NCI-H526 (cell line): ENCODE measurements around the gene JAK1.
A peak's percentile ranks its signal among the peaks of the same experiment; 100 is the strongest.
"Not testable (repeated sequence)": the region's sequence is repeated elsewhere in the genome, so short reads cannot be mapped to it uniquely, and the experiment has no call there.

Experiments
- DNase-seq, 2 experiments: peaks; one replicate each; lab custom pipeline; 2025; lab: John Stamatoyannopoulos, UW

The JAK1 gene

GRCh38 chr1:64966158-64966971, at the start of gene JAK1:
Gene JAK1 (minus strand): TSS chr1:64966549. CDS start chr1:64886264, 80,285 bp downstream.
- DNase-seq = peak; percentile 70 to 94

GRCh38 chr1:65014321-65014720, 48.0 kb upstream of the JAK1 start:
- no peak for DNase-seq

- DNase-seq = no peak
Observed at GRCh38 chr1:65011983-65012382, 45.6 kb upstream of the JAK1 start.

GRCh38 chr1:65009724-65010420, 43.5 kb upstream of the JAK1 start:
- DNase-seq = no peak

- DNase-seq = no peak
Observed at GRCh38 chr1:65009176-65009575, 42.8 kb upstream of the JAK1 start.

- DNase-seq = no peak
Observed at GRCh38 chr1:65006806-65007205, 40.5 kb upstream of the JAK1 start.

- peak in 1 of 2 experiments; percentile 26 for DNase-seq
Observed at GRCh38 chr1:65003316-65003664, 36.9 kb upstream of the JAK1 start.

- DNase-seq = peak; percentile 40 to 88
Observed at GRCh38 chr1:65002508-65003315, 36.4 kb upstream of the JAK1 start.

- peak in 1 of 2 experiments; percentile 36 for DNase-seq
Observed at GRCh38 chr1:65002156-65002507, 35.8 kb upstream of the JAK1 start.

GRCh38 chr1:65001231-65001792, 35.0 kb upstream of the JAK1 start:
- DNase-seq = no peak

GRCh38 chr1:64998425-64998948, 32.1 kb upstream of the JAK1 start:
- DNase-seq = not testable (repeated sequence)

- no peak for DNase-seq
Observed at GRCh38 chr1:64996541-64997257, 30.4 kb upstream of the JAK1 start.

GRCh38 chr1:64995316-64995715, 29.0 kb upstream of the JAK1 start:
- DNase-seq = no peak

- DNase-seq = peak in 1 of 2 experiments; percentile 3
Observed at GRCh38 chr1:64986903-64987871, 20.8 kb upstream of the JAK1 start.

GRCh38 chr1:64984737-64985136, 18.4 kb upstream of the JAK1 start:
- no peak for DNase-seq

GRCh38 chr1:64984106-64984505, 17.8 kb upstream of the JAK1 start:
- peak; percentile 16 to 24 for DNase-seq

- DNase-seq = peak in 1 of 2 experiments; percentile 14
Observed at GRCh38 chr1:64983110-64983509, 16.8 kb upstream of the JAK1 start.

GRCh38 chr1:64981601-64982533, 15.5 kb upstream of the JAK1 start:
- DNase-seq = peak; percentile 46 to 74
